Ovary (tissue), 9 donors: ENCODE data around the gene GALNT10. TPM values are rescaled to one million over a fixed set of nuclear protein-coding genes. Genes with fewer than 3 reads are reported as not detected.

Experiments used
- DNase-seq, 5 donors: peaks; one replicate each; pipeline ENCODE4 v3.0.0-alpha.2; 2019 to 2020
- H3K27ac ChIP-seq, 2 donors: fragments of 200-600 bp; one replicate each; pipeline versions ENCODE4 v1.5.1 to v1.8.0; 2019 to 2022
- H3K27me3 ChIP-seq: fragments of 200-600 bp; one replicate; pipeline ENCODE4 v1.8.0; 2022
- H3K36me3 ChIP-seq: fragments of 200-600 bp; sonication (generic); one replicate; pipeline ENCODE4 v1.5.1; 2019
- H3K4me1 ChIP-seq: one replicate; pipeline ENCODE4 v1.8.1; 2013; ENCODE audit warnings: mild to moderate bottlenecking, moderate library complexity; ENCODE audit not compliant: insufficient read depth
- H3K4me3 ChIP-seq: fragments of 200-600 bp; sonication (generic); one replicate; pipeline ENCODE4 v1.5.1; 2017
- H3K9me3 ChIP-seq, 2 donors: fragments of 200-600 bp in 1 of 2; sonication (generic) in 1 of 2; one replicate each; pipeline versions ENCODE4 v1.5.1 to v1.8.1; 2013 to 2019; ENCODE audit warnings: mild to moderate bottlenecking in 1 of 2, moderate library complexity in 1 of 2
- CTCF ChIP-seq, 3 donors: fragments of 450-650 bp in 2 of 3; fragments of 200-600 bp in 1 of 3; IDR thresholded peaks; one replicate each; pipeline versions ENCODE4 v1.5.1 to v1.8.0; 2016 to 2022; ENCODE audit warnings: antibody characterized with exemption in 3 of 3, mild to moderate bottlenecking in 1 of 3
- EP300 ChIP-seq: sonication (generic); formaldehyde crosslinking; IDR thresholded peaks from one replicate; pipeline ENCODE4 v1.6.1; 2017; ENCODE audit warnings: antibody characterized with exemption
- POLR2A ChIP-seq: fragments of 450-650 bp; IDR thresholded peaks from one replicate; pipeline ENCODE4 v1.6.1; 2017; ENCODE audit warnings: antibody characterized with exemption, mild to moderate bottlenecking, moderate library complexity
- WGBS, 3 donors: extraction: QIAGEN DNeasy Blood & Tissue Kit in 1 of 3; methylation state at CpG; one replicate each; pipeline versions ENCODE4 v1.1.5 to v1.1.7; 2013 to 2017; 5-methylcytosine and 5-hydroxymethylcytosine counted together
- intact Hi-C, 4 donors: fragments of 100-400 bp; cut with DNase I; formaldehyde crosslinking; loops; one replicate each; pipeline versions ENCODE4 v1.11.0 to v1.15.1; 2022 to 2023
- polyA plus RNA-seq, 2 donors: library from polyadenylated mRNA; stranded (reverse); fragments of 200-250 nt in 1 of 2; fragments of 350-450 nt in 1 of 2; fragmentation: Illumina TruSeq in 1 of 2; extraction: RNeasy Lipid Tissue Mini Kit (QIAGEN cat#74804) in 1 of 2; gene quantifications; one replicate each; pipeline ENCODE4 v1.2.3, GENCODE V29; 2013 to 2014
- total RNA-seq, 7 donors: library from RNA; depleted of rRNA in 2 of 7; stranded (reverse); fragments of >200 nt in 2 of 7; fragmentation: NEBNext Ultra II Directional in 3 of 7; extraction: Animal tissue kit (Norgen Biotek cat#: 25700) in 3 of 7; gene quantifications; one replicate each; pipeline versions ENCODE4 v1.1.0 to v1.2.4, GENCODE V29; 2016 to 2023
- donor health status: DM: no; HTN: no; CAD: no; lungs with moderate emphysema.
- donor health status: DM: no; HTN: no; CAD: no.
- donor health status: Bipolar disorder and iron deficiency.
- donor health status: DM: yes; HTN: yes; CAD: no.
- donor health status: DM: no; HTN: no; CAD: no.
- donor health status: DM: yes; HTN: yes; CAD: no.

The GALNT10 gene
- total and polyA plus RNA-seq, 9 donors = 34.5 to 206 (median 88.7) TPM

GRCh38 chr5:154412925-154413324, 222.4 kb downstream of the GALNT10 start:
- Histone ChIP-seq H3K4me3 (no peak overlapping the region), H3K27ac (no peak overlapping the region), H3K4me1 (no peaks in the 10 kb centered on the region), H3K27me3 (no peaks in the 10 kb centered on the region), H3K9me3 (no peaks in the 10 kb centered on the region), H3K36me3 (no peaks in the 10 kb centered on the region)
- WGBS, 3 donors = 77 to 86% (median 78%) methylated on average over 9 of the region's 9 CpGs
- TF ChIP-seq EP300 (no peak), POLR2A (no peak), CTCF (IDR thresholded peaks at IDR 0.05) (no peak)
- intact Hi-C loops = no loop called here
- no peak for DNase-seq

GRCh38 chr5:154415114-154415513, 224.6 kb downstream of the GALNT10 start:
- no peak for DNase-seq
- WGBS, 3 donors = 70 to 81% (median 78%) methylated on average over 6 of the region's 6 CpGs
- intact Hi-C loops = no loop called here
- no peak for TF ChIP-seq POLR2A
- no peak for TF ChIP-seq EP300
- TF ChIP-seq CTCF (IDR thresholded peaks at IDR 0.05) = no peak
- Histone ChIP-seq H3K4me1 (no peaks in the 10 kb centered on the region), H3K27me3 (no peaks in the 10 kb centered on the region), H3K9me3 (no peaks in the 10 kb centered on the region), H3K36me3 (no peaks in the 10 kb centered on the region), H3K4me3 (no peak overlapping the region), H3K27ac (no peak overlapping the region)

GRCh38 chr5:154418344-154418820, 227.8 kb downstream of the GALNT10 start:
- 63 to 80% (median 75%) methylated on average over 5 of the region's 5 CpGs for WGBS, 3 donors
- no peaks in the 10 kb centered on the region for H3K36me3 ChIP-seq

GRCh38 chr5:154419236-154419635, 228.7 kb downstream of the GALNT10 start:
- TF ChIP-seq EP300 (no peak), CTCF (IDR thresholded peaks at IDR 0.05) (no peak), POLR2A (no peak)
- Histone ChIP-seq H3K27me3 (no peaks in the 10 kb centered on the region), H3K27ac (no peak overlapping the region), H3K9me3 (no peaks in the 10 kb centered on the region), H3K4me3 (no peak overlapping the region), H3K4me1 (no peaks in the 10 kb centered on the region), H3K36me3 (no peaks in the 10 kb centered on the region)
- WGBS, 3 donors = 75 to 79% (median 78%) methylated on average over 7 of the region's 7 CpGs
- intact Hi-C loops = no loop called here
- no peak for DNase-seq

More at GRCh38 chr5:154418344-154418820, 227.8 kb downstream of the GALNT10 start:
- DNase-seq = no peak
- Histone ChIP-seq H3K4me3 (no peak overlapping the region), H3K9me3 (no peaks in the 10 kb centered on the region), H3K4me1 (no peaks in the 10 kb centered on the region), H3K27ac (no peak overlapping the region), H3K27me3 (no peaks in the 10 kb centered on the region)
- intact Hi-C loops = no loop called here
- no peak for TF ChIP-seq CTCF (IDR thresholded peaks at IDR 0.05)
- TF ChIP-seq EP300 = no peak
- no peak for TF ChIP-seq POLR2A
